HepG2 (cell line): ENCODE measurements around the gene ETFRF1. TPM values are rescaled to one million over a fixed set of nuclear protein-coding genes. Genes with fewer than 3 reads are reported as not detected.

Experiments
- ATAC-seq: fragments of 200-7000 bp; cut with Tn5 transposase; 3 replicates; pipeline ENCODE4 v1.9.1; 2020; ENCODE audit warnings: mild to moderate bottlenecking, moderate library complexity
- BruUV-seq: library from RNA; stranded (reverse); fragments of 400-500 nt; replicated peaks from 2 replicates; lab custom pipeline; 2021; lab: Mats Ljungman, UMichigan
- CTCF ChIA-PET: fragments of 300-600 bp; formaldehyde crosslinking; extraction: SDS; loops from one replicate; lab custom pipeline; 2021; ENCODE audit warnings: low total read pairs, inconsistent platforms, low intra/inter-chr PET ratio; lab: Yijun Ruan, JAX
- POLR2A ChIA-PET: fragments of 350-600 bp; sonication (Branson Sonifier 250); formaldehyde crosslinking; loops from one replicate; lab custom pipeline; 2020; ENCODE audit warnings: antibody characterized with exemption, inconsistent platforms; lab: Yijun Ruan, JAX
- DNase-seq: peaks from one replicate; pipeline ENCODE4 v3.0.0-alpha.2; 2015; ENCODE audit warnings: low spot score
- FAIRE-seq: peaks from 3 replicates; lab custom pipeline; 2011; peaks lifted over from hg19 to GRCh38; lab: Jason Lieb, UNC
- H2AFZ ChIP-seq: one replicate; pipeline ENCODE4 v1.6.1; 2011; ENCODE audit warnings: low read length, inconsistent platforms
- H3K27ac ChIP-seq: fragments of 300-600 bp; 3 replicates; pipeline ENCODE4 v1.8.0; 2011; ENCODE audit warnings: mixed run types, mild to moderate bottlenecking, mixed read lengths, low read length, inconsistent platforms; ENCODE audit not compliant: insufficient read depth; ENCODE audit errors: extremely low read length
- H3K27me3 ChIP-seq, 2 experiments: fragments of 200-600 bp in 1 of 2; 2 replicates in 1 of 2; 3 replicates in 1 of 2; pipeline versions ENCODE4 v1.6.0 to v1.8.0; 2011; ENCODE audit warnings: low read length in 2 of 2, mild to moderate bottlenecking in 2 of 2, moderate library complexity in 2 of 2, inconsistent platforms in 1 of 2; ENCODE audit not compliant: insufficient read depth in 2 of 2, control insufficient read depth in 1 of 2
- H3K36me3 ChIP-seq, 2 experiments: fragments of 200-600 bp in 1 of 2; replicated peaks in 1 of 2; 2 replicates in 1 of 2; 3 replicates in 1 of 2; pipeline versions ENCODE4 v1.5.1 to v1.8.0; 2011; ENCODE audit warnings: low read length in 2 of 2, inconsistent platforms in 1 of 2; ENCODE audit not compliant: insufficient read depth in 2 of 2, control insufficient read depth in 1 of 2
- H3K4me1 ChIP-seq: 2 replicates; pipeline ENCODE4 v1.5.1; 2012; ENCODE audit warnings: low read length, inconsistent platforms; ENCODE audit not compliant: insufficient read depth
- H3K4me2 ChIP-seq: 2 replicates; pipeline ENCODE4 v1.6.0; 2011; ENCODE audit warnings: low read depth, low read length, inconsistent platforms
- H3K4me3 ChIP-seq, 3 experiments: fragments of 200-600 bp in 1 of 3; sonication (generic), shearing (Covaris generic) in 1 of 3; replicated peaks in 1 of 3; 2 replicates each; pipeline ENCODE4 v1.5.1; 2011 to 2016; ENCODE audit warnings: low read length in 3 of 3, inconsistent platforms in 2 of 3, low read depth in 2 of 3, mild to moderate bottlenecking in 2 of 3, control low read depth in 1 of 3, mixed read lengths in 1 of 3; ENCODE audit not compliant: insufficient read depth in 1 of 3
- H3K79me2 ChIP-seq: one replicate; pipeline ENCODE4 v1.6.1; 2011; ENCODE audit warnings: low read length, inconsistent platforms; ENCODE audit not compliant: insufficient read depth
- H3K9ac ChIP-seq: 2 replicates; pipeline ENCODE4 v1.6.0; 2011; ENCODE audit warnings: mild to moderate bottlenecking, low read depth, low read length, inconsistent platforms; ENCODE audit not compliant: insufficient read depth
- H3K9me3 ChIP-seq: 2 replicates; pipeline ENCODE4 v1.5.1; 2012; ENCODE audit warnings: mild to moderate bottlenecking, low read length
- H4K20me1 ChIP-seq: 2 replicates; pipeline ENCODE4 v1.6.0; 2011; ENCODE audit warnings: inconsistent platforms, mild to moderate bottlenecking, low read length, moderate library complexity; ENCODE audit not compliant: insufficient read depth
- BCL6 ChIP-seq: IDR thresholded peaks from 2 replicates; pipeline ENCODE4 v1.6.1; 2016; ENCODE audit warnings: missing genetic modification reagents, missing compliant biosample characterization
- DNMT3B ChIP-seq: conservative IDR thresholded peaks from 2 replicates; pipeline ENCODE4 v1.6.1; 2016; ENCODE audit warnings: missing biosample characterization, control low read depth
- EHMT2 ChIP-seq: fragments of 200-600 bp; sonication (generic); IDR thresholded peaks from 2 replicates; pipeline ENCODE4 v1.7.0; 2017; ENCODE audit warnings: antibody characterized with exemption, low read depth, low read length, borderline replicate concordance
- HCFC1 ChIP-seq: fragments of 150-350 bp; IDR thresholded peaks from 2 replicates; pipeline ENCODE4 v1.6.1; 2014; ENCODE audit warnings: low read depth, low read length
- HNF4A ChIP-seq: sonication (generic); formaldehyde crosslinking; IDR thresholded peaks from 2 replicates; pipeline ENCODE4 v1.4.0; 2020; ENCODE audit warnings: missing genetic modification reagents
- NCOR1 ChIP-seq: fragments of 200-600 bp; sonication (generic); IDR thresholded peaks from 2 replicates; pipeline ENCODE4 v1.7.0; 2017; ENCODE audit warnings: antibody characterized with exemption, low read length, borderline replicate concordance
- POGZ ChIP-seq: sonication (generic); formaldehyde crosslinking; IDR thresholded peaks from 2 replicates; pipeline ENCODE4 v1.4.0; 2020; ENCODE audit warnings: mild to moderate bottlenecking, missing genetic modification reagents
- RARA ChIP-seq: IDR thresholded peaks from 2 replicates; pipeline ENCODE4 v1.6.1; 2016; ENCODE audit warnings: missing genetic modification reagents, missing compliant biosample characterization
- REXO4 ChIP-seq: sonication (generic); formaldehyde crosslinking; IDR thresholded peaks from 2 replicates; pipeline ENCODE4 v1.8.0; 2022; ENCODE audit warnings: missing genetic modification reagents, mild to moderate bottlenecking, borderline replicate concordance
- SAP130 ChIP-seq: IDR thresholded peaks from 2 replicates; pipeline ENCODE4 v1.6.1; 2016; ENCODE audit warnings: low read depth
- TARDBP ChIP-seq: sonication (generic); formaldehyde crosslinking; IDR thresholded peaks from 2 replicates; pipeline ENCODE4 v1.8.0; 2022; ENCODE audit warnings: mild to moderate bottlenecking, missing genetic modification reagents
- ZMYM4 ChIP-seq: sonication (generic); formaldehyde crosslinking; IDR thresholded peaks from 2 replicates; pipeline ENCODE4 v1.8.1; 2023; ENCODE audit warnings: mild to moderate bottlenecking, missing genetic modification reagents
- ZNF644 ChIP-seq: IDR thresholded peaks from 2 replicates; pipeline ENCODE4 v1.6.1; 2016; ENCODE audit warnings: low read depth
- WGBS: methylation state at CpG from one replicate; pipeline ENCODE4 v1.1.6; 2017; ENCODE audit warnings: low lambda C conversion rate; 5-methylcytosine and 5-hydroxymethylcytosine counted together
- in situ Hi-C: cut with HindIII; loops from 2 replicates; pipeline ENCODE4 v1.10.0; 2017; ENCODE audit warnings: low pct_unique_long_range_greater_than_20kb; ENCODE audit not compliant: extremely low pct_ligation_motif_present
- intact Hi-C: fragments of 100-400 bp; cut with micrococcal nuclease; formaldehyde crosslinking; loops from one replicate; pipeline ENCODE4 v1.10.0; 2022; ENCODE audit not compliant: unreplicated experiment
- polyA plus RNA-seq, 8 experiments: library from polyadenylated mRNA; depleted of rRNA in 3 of 8; stranded (reverse) in 7 of 8; unstranded in 1 of 8; fragments of >200 nt; fragmentation: Illumina TruSeq in 4 of 8; extraction: Trizol in 4 of 8; gene quantifications; 2 replicates each; pipeline versions ENCODE4 v1.2.1 to v1.2.3, GENCODE V29; 2011 to 2016; ENCODE audit warnings: low read depth in 4 of 8, missing spikeins in 1 of 8, mixed read lengths in 1 of 8; ENCODE audit not compliant: insufficient read depth in 1 of 8
- total RNA-seq, 5 experiments: library from RNA; depleted of rRNA; stranded (reverse); fragments of >200 nt; fragmentation: Illumina TruSeq; extraction: Trizol; gene quantifications; 2 replicates each; pipeline ENCODE4 v1.2.3, GENCODE V29; 2016; ENCODE audit warnings: low read depth in 1 of 5
- TF ChIP-seq, protein P1 (sequence below): IDR thresholded peaks from 2 replicates; pipeline ENCODE4 v1.4.0; 2020; ENCODE audit warnings: mild to moderate bottlenecking, missing genetic modification reagents
- TF ChIP-seq, protein P2 (sequence below): sonication (generic); formaldehyde crosslinking; IDR thresholded peaks from 2 replicates; pipeline ENCODE4 v1.9.0; 2021; ENCODE audit warnings: mild to moderate bottlenecking, missing genetic modification reagents

ETFRF1 gene
- total and polyA plus RNA-seq, 2 of the 13 experiments (the other 11 are each of a cell fraction or from before 2014, with no cell fraction given), result 6.8 to 7.0 TPM

GRCh38 chr12:25208554-25208953 is 13.5 kb downstream of the ETFRF1 start:
- FAIRE-seq (peak; percentile 83), DNase-seq (peak; percentile 58), ATAC-seq (peak; percentile 93)
- H3K27ac ChIP-seq, result no peak overlapping the region
- no peaks in the 10 kb centered on the region for H3K9me3 ChIP-seq
- CTCF ChIA-PET, result no interaction called here
- H3K4me3 ChIP-seq, result no peak overlapping the region
- no peaks in the 10 kb centered on the region for H4K20me1 ChIP-seq
- no TSS peak for BruUV-seq
- intact Hi-C loops, result no loop called here
- H3K36me3 ChIP-seq, result no peaks in the 10 kb centered on the region
- H3K9ac ChIP-seq, result no peak overlapping the region
- peaks cover 5% of the 10 kb centered on the region; the same call in 1 of the 2 replicates for H3K4me1 ChIP-seq
- no peak overlapping the region for H2AFZ ChIP-seq
- H3K27me3 ChIP-seq, result no peaks in the 10 kb centered on the region
- no peaks in the 10 kb centered on the region for H3K79me2 ChIP-seq
- WGBS, result 40% methylated on average over 1 of the region's 1 CpG
- H3K4me2 ChIP-seq, result no peak overlapping the region
- POLR2A ChIA-PET, result interaction anchor here (2.1 kb wide), 1 partner anchor 14 kb away, joined by 7 read pairs; the partner anchor contains the start of genes DNAI7 and ETFRF1
- in situ Hi-C loops, result no loop called here
- TF ChIP-seq, protein P1, sequence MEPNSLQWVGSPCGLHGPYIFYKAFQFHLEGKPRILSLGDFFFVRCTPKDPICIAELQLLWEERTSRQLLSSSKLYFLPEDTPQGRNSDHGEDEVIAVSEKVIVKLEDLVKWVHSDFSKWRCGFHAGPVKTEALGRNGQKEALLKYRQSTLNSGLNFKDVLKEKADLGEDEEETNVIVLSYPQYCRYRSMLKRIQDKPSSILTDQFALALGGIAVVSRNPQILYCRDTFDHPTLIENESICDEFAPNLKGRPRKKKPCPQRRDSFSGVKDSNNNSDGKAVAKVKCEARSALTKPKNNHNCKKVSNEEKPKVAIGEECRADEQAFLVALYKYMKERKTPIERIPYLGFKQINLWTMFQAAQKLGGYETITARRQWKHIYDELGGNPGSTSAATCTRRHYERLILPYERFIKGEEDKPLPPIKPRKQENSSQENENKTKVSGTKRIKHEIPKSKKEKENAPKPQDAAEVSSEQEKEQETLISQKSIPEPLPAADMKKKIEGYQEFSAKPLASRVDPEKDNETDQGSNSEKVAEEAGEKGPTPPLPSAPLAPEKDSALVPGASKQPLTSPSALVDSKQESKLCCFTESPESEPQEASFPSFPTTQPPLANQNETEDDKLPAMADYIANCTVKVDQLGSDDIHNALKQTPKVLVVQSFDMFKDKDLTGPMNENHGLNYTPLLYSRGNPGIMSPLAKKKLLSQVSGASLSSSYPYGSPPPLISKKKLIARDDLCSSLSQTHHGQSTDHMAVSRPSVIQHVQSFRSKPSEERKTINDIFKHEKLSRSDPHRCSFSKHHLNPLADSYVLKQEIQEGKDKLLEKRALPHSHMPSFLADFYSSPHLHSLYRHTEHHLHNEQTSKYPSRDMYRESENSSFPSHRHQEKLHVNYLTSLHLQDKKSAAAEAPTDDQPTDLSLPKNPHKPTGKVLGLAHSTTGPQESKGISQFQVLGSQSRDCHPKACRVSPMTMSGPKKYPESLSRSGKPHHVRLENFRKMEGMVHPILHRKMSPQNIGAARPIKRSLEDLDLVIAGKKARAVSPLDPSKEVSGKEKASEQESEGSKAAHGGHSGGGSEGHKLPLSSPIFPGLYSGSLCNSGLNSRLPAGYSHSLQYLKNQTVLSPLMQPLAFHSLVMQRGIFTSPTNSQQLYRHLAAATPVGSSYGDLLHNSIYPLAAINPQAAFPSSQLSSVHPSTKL, result 0 out of 2 replicates have a peak, but pooled peaks have one; percentile 18
- TF ChIP-seq, protein P2, sequence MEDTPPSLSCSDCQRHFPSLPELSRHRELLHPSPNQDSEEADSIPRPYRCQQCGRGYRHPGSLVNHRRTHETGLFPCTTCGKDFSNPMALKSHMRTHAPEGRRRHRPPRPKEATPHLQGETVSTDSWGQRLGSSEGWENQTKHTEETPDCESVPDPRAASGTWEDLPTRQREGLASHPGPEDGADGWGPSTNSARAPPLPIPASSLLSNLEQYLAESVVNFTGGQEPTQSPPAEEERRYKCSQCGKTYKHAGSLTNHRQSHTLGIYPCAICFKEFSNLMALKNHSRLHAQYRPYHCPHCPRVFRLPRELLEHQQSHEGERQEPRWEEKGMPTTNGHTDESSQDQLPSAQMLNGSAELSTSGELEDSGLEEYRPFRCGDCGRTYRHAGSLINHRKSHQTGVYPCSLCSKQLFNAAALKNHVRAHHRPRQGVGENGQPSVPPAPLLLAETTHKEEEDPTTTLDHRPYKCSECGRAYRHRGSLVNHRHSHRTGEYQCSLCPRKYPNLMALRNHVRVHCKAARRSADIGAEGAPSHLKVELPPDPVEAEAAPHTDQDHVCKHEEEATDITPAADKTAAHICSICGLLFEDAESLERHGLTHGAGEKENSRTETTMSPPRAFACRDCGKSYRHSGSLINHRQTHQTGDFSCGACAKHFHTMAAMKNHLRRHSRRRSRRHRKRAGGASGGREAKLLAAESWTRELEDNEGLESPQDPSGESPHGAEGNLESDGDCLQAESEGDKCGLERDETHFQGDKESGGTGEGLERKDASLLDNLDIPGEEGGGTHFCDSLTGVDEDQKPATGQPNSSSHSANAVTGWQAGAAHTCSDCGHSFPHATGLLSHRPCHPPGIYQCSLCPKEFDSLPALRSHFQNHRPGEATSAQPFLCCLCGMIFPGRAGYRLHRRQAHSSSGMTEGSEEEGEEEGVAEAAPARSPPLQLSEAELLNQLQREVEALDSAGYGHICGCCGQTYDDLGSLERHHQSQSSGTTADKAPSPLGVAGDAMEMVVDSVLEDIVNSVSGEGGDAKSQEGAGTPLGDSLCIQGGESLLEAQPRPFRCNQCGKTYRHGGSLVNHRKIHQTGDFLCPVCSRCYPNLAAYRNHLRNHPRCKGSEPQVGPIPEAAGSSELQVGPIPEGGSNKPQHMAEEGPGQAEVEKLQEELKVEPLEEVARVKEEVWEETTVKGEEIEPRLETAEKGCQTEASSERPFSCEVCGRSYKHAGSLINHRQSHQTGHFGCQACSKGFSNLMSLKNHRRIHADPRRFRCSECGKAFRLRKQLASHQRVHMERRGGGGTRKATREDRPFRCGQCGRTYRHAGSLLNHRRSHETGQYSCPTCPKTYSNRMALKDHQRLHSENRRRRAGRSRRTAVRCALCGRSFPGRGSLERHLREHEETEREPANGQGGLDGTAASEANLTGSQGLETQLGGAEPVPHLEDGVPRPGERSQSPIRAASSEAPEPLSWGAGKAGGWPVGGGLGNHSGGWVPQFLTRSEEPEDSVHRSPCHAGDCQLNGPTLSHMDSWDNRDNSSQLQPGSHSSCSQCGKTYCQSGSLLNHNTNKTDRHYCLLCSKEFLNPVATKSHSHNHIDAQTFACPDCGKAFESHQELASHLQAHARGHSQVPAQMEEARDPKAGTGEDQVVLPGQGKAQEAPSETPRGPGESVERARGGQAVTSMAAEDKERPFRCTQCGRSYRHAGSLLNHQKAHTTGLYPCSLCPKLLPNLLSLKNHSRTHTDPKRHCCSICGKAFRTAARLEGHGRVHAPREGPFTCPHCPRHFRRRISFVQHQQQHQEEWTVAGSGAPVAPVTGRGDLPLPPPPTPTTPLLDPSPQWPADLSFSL, result no peak
- no peak for TF ChIP-seq REXO4 (CRISPR knock-in tag)
- peak; percentile 82 for TF ChIP-seq HNF4A (CRISPR knock-in tag)
- peak; percentile 47; the same call in 1 of the 2 replicates for TF ChIP-seq NCOR1
- TF ChIP-seq POGZ (CRISPR knock-in tag), result peak; percentile 59; the same call in 1 of the 2 replicates
- peak; percentile 63 for TF ChIP-seq ZMYM4 (CRISPR knock-in tag)
- no peak for TF ChIP-seq DNMT3B (CRISPR knock-in tag)
- 0 out of 2 replicates have a peak, but pooled peaks have one; percentile 26 for TF ChIP-seq RARA (CRISPR knock-in tag)
- 0 out of 2 replicates have a peak, but pooled peaks have one; percentile 31 for TF ChIP-seq EHMT2
- TF ChIP-seq ZNF644, result peak; percentile 76; the same call in 1 of the 2 replicates
- no peak for TF ChIP-seq TARDBP
- peak; percentile 37; the same call in 1 of the 2 replicates for TF ChIP-seq SAP130
- TF ChIP-seq HCFC1, result no peak
- TF ChIP-seq BCL6 (CRISPR knock-in tag), result peak; percentile 71
